GM19240 (cell line): ENCODE results near the gene LENG9.

ENCODE experiments used
- DNase-seq: peaks from one replicate; pipeline ENCODE4 v3.0.0; 2011; ENCODE audit warnings: low spot score; ENCODE audit not compliant: insufficient read length

LENG9 gene

GRCh38 chr19:54422136-54422535 lies 41.4 kb downstream of the LENG9 start:
- no peak for DNase-seq

GRCh38 chr19:54421521-54421920 lies 42.1 kb downstream of the LENG9 start:
- no peak for DNase-seq

- no peak for DNase-seq
These were observed 42.4 kb downstream of the LENG9 start for GRCh38 chr19:54421169-54421516.

- no peak for DNase-seq
These were observed 43.0 kb downstream of the LENG9 start for GRCh38 chr19:54420383-54421168.

GRCh38 chr19:54420068-54420382 lies 43.6 kb downstream of the LENG9 start:
- DNase-seq, result no peak

GRCh38 chr19:54418930-54419800 lies 44.4 kb downstream of the LENG9 start:
- DNase-seq, result no peak

- peak; percentile 49 for DNase-seq
These were observed 45.3 kb downstream of the LENG9 start for GRCh38 chr19:54418030-54418929.

- no peak for DNase-seq
These were observed 46.7 kb downstream of the LENG9 start for GRCh38 chr19:54416695-54417491.

- no peak for DNase-seq
These were observed 47.5 kb downstream of the LENG9 start for GRCh38 chr19:54415901-54416673.

GRCh38 chr19:54415208-54415900 lies 48.2 kb downstream of the LENG9 start, which contains the start of gene TTYH1:
Gene TTYH1 (plus strand): TSS chr19:54415464. CDS start chr19:54415553, 89 bp downstream.
- DNase-seq, result no peak

- DNase-seq, result no peak
These were observed 49.4 kb downstream of the LENG9 start for GRCh38 chr19:54414156-54414555.

GRCh38 chr19:54412877-54413276 lies 50.7 kb downstream of the LENG9 start:
- no peak for DNase-seq
